Naive thymus-derived CD8-positive, alpha-beta T cell (primary cell): ENCODE data around the gene ZNF414. TPM values are rescaled to one million over a fixed set of nuclear protein-coding genes. Genes with fewer than 3 reads are reported as not detected.
A peak's percentile ranks its signal among the peaks of the same experiment; 100 is the strongest.

Experiments
- ATAC-seq, 2 donors: fragments of 150-1000 bp; cut with Tn5 transposase in 1 of 2; sonication (Bioruptor Pico), chemical (Tn5 transposase) in 1 of 2; 1 replicate in 1 of 2; 2 replicates in 1 of 2; pipeline ENCODE4 v1.10.0; 2021; ENCODE audit warnings: mild to moderate bottlenecking in 2 of 2, moderate library complexity in 2 of 2
- POLR2A ChIA-PET: fragments of 350-600 bp; sonication (Branson Sonifier 250); formaldehyde crosslinking; loops from one replicate; lab custom pipeline; 2021; ENCODE audit warnings: antibody characterized with exemption; lab: Charles Lee
- DNase-seq, 10 donors: peaks; one replicate each; pipeline versions ENCODE4 v3.0.0 to v3.0.0-alpha.2; 2020 to 2022
- H3K27ac Mint-ChIP-seq, 10 donors: one replicate each; pipeline ENCODE4 v1.8.0; 2020 to 2022; ENCODE audit warnings: mild to moderate bottlenecking in 10 of 10, mixed read lengths in 10 of 10, moderate library complexity in 4 of 10, inconsistent platforms in 1 of 10
- H3K27me3 Mint-ChIP-seq, 5 donors: one replicate each; pipeline ENCODE4 v1.8.0; 2021 to 2022; ENCODE audit warnings: mixed read lengths in 5 of 5
- H3K36me3 Mint-ChIP-seq, 3 donors: one replicate each; pipeline ENCODE4 v1.8.0; 2020 to 2022; ENCODE audit warnings: mixed read lengths in 3 of 3, mild to moderate bottlenecking in 2 of 3, inconsistent platforms in 1 of 3
- H3K4me1 Mint-ChIP-seq, 4 donors: one replicate each; pipeline ENCODE4 v1.8.0; 2021 to 2022; ENCODE audit warnings: mixed read lengths in 4 of 4
- H3K4me3 Mint-ChIP-seq, 10 donors: one replicate each; pipeline ENCODE4 v1.8.0; 2020 to 2022; ENCODE audit warnings: mild to moderate bottlenecking in 10 of 10, mixed read lengths in 10 of 10, moderate library complexity in 6 of 10, inconsistent platforms in 1 of 10
- H3K9me3 Mint-ChIP-seq, 9 donors: one replicate each; pipeline ENCODE4 v1.8.0; 2020 to 2022; ENCODE audit warnings: mixed read lengths in 9 of 9, mild to moderate bottlenecking in 3 of 9, inconsistent platforms in 1 of 9, moderate library complexity in 1 of 9
- polyA plus RNA-seq, 3 donors: library from polyadenylated mRNA; unstranded; fragments of 300-500 nt; fragmentation: Illumina TruSeq; gene quantifications; one replicate each; pipeline ENCODE4 v1.2.3, GENCODE V29; 2021
- total RNA-seq, 8 experiments: library from RNA in 2 of 8; stranded (reverse) in 2 of 8; gene quantifications; one replicate each; pipeline ENCODE4 v1.2.3 and lab custom pipeline; 2021 to 2026

ZNF414 gene
- total and polyA plus RNA-seq, 5 experiments from 2014 or later, result 15.2 to 73.1 (median 34.2) TPM

- ATAC-seq (no peak), DNase-seq (no peak)
- H3K27me3 Mint-ChIP-seq, result no peaks in the 10 kb centered on the region
- POLR2A ChIA-PET, result interaction anchor here (0.6 to 19.3 kb wide), 11 partner anchors 8 to 100 kb away, joined by 3 to 802 read pairs (median 6); partner anchors contain the start of genes HNRNPM, MYO1F and ZNF414
- peak overlapping the region; percentile 46 to 97 (median 62) for H3K4me3 Mint-ChIP-seq
- peak overlapping the region in 3 of 10 donors; percentile 36 to 86 (median 44) for H3K27ac Mint-ChIP-seq
- peaks cover 0 to 7% (median 0%) of the 10 kb centered on the region in 3 donors for H3K36me3 Mint-ChIP-seq
- H3K9me3 Mint-ChIP-seq, result no peaks in the 10 kb centered on the region
- peaks cover 19 to 46% (median 34%) of the 10 kb centered on the region in 4 donors for H3K4me1 Mint-ChIP-seq
Measured at GRCh38 chr19:8504919-8505318, 9.0 kb downstream of the ZNF414 start.

GRCh38 chr19:8504171-8504570 lies 9.8 kb downstream of the ZNF414 start:
- Mint-ChIP-seq H3K36me3 (peaks cover 0 to 5% (median 0%) of the 10 kb centered on the region in 3 donors), H3K4me1 (peaks cover 19 to 47% (median 36%) of the 10 kb centered on the region in 4 donors), H3K27ac (peak overlapping the region in 5 of 10 donors; percentile 4 to 49 (median 37)), H3K4me3 (peak overlapping the region in 9 of 10 donors; percentile 18 to 71 (median 57)), H3K9me3 (no peaks in the 10 kb centered on the region), H3K27me3 (no peaks in the 10 kb centered on the region)
- DNase-seq (no peak), ATAC-seq (no peak)
- POLR2A ChIA-PET, result interaction anchor here (0.6 to 19.3 kb wide), 9 partner anchors 9 to 118 kb away, joined by 3 to 802 read pairs (median 5); partner anchors contain the start of genes HNRNPM, MARCHF2, MYO1F and ZNF414

- DNase-seq, result no peak
- Mint-ChIP-seq H3K27ac (peak overlapping the region in 2 of 10 donors; percentile 27 to 37), H3K4me1 (peaks cover 19 to 47% (median 36%) of the 10 kb centered on the region in 4 donors), H3K36me3 (peaks cover 0 to 3% (median 0%) of the 10 kb centered on the region in 3 donors), H3K4me3 (peak overlapping the region in 3 of 10 donors; percentile 28 to 68 (median 57)), H3K9me3 (no peaks in the 10 kb centered on the region), H3K27me3 (no peaks in the 10 kb centered on the region)
- POLR2A ChIA-PET, result interaction anchor here (0.6 to 19.3 kb wide), 7 partner anchors 9 to 119 kb away, joined by 3 to 802 read pairs (median 5); partner anchors contain the start of genes HNRNPM, MARCHF2, MYO1F and ZNF414
- no peak for ATAC-seq
Measured at GRCh38 chr19:8503510-8503909, 10.5 kb downstream of the ZNF414 start.

GRCh38 chr19:8501981-8502380 lies 12.0 kb downstream of the ZNF414 start:
- H3K9me3 Mint-ChIP-seq, result no peaks in the 10 kb centered on the region
- H3K36me3 Mint-ChIP-seq, result no peaks in the 10 kb centered on the region
- DNase-seq (no peak), ATAC-seq (no peak)
- peak overlapping the region in 2 of 10 donors; percentile 36 to 60 for H3K4me3 Mint-ChIP-seq
- H3K27ac Mint-ChIP-seq, result peak overlapping the region in 1 of 10 donors; percentile 52
- H3K4me1 Mint-ChIP-seq, result peaks cover 19 to 47% (median 36%) of the 10 kb centered on the region in 4 donors
- POLR2A ChIA-PET, result interaction anchor here (0.9 to 1.1 kb wide), 2 partner anchors 15 to 45 kb away, joined by 3 to 4 read pairs; no protein-coding TSS in a partner anchor
- no peaks in the 10 kb centered on the region for H3K27me3 Mint-ChIP-seq

- Mint-ChIP-seq H3K4me3 (peak overlapping the region in 2 of 10 donors; percentile 24 to 60), H3K27me3 (no peaks in the 10 kb centered on the region), H3K4me1 (peaks cover 19 to 47% (median 35%) of the 10 kb centered on the region in 4 donors), H3K9me3 (no peaks in the 10 kb centered on the region), H3K27ac (peak overlapping the region in 3 of 10 donors; percentile 15 to 38 (median 35)), H3K36me3 (no peaks in the 10 kb centered on the region)
- no peak for DNase-seq
- ATAC-seq, result no peak
- POLR2A ChIA-PET, result interaction anchor here (0.7 kb wide), 1 partner anchor 15 kb away, joined by 3 read pairs; no protein-coding TSS in a partner anchor
Measured at GRCh38 chr19:8501516-8501915, 12.5 kb downstream of the ZNF414 start.

- no peaks in the 10 kb centered on the region for H3K9me3 Mint-ChIP-seq
- no peaks in the 10 kb centered on the region for H3K27me3 Mint-ChIP-seq
- peaks cover 20 to 45% (median 33%) of the 10 kb centered on the region in 4 donors for H3K4me1 Mint-ChIP-seq
- H3K36me3 Mint-ChIP-seq, result no peaks in the 10 kb centered on the region
- H3K4me3 Mint-ChIP-seq, result peak overlapping the region in 4 of 10 donors; percentile 20 to 63 (median 36)
- peak overlapping the region in 7 of 10 donors; percentile 17 to 79 (median 59) for H3K27ac Mint-ChIP-seq
- ATAC-seq (peak in 1 of 2 donors; percentile 25), DNase-seq (no peak)
- POLR2A ChIA-PET, result interaction anchor here (0.6 to 1.5 kb wide), 6 partner anchors 16 to 81 kb away, joined by 3 to 6 read pairs (median 4); no protein-coding TSS in a partner anchor
Measured at GRCh38 chr19:8500158-8500557, 13.8 kb downstream of the ZNF414 start.

- no peak for ATAC-seq
- peak overlapping the region in 1 of 10 donors; percentile 51 for H3K27ac Mint-ChIP-seq
- H3K4me3 Mint-ChIP-seq, result no peak overlapping the region
- peaks cover 20 to 50% (median 34%) of the 10 kb centered on the region in 4 donors for H3K4me1 Mint-ChIP-seq
- no peaks in the 10 kb centered on the region for H3K27me3 Mint-ChIP-seq
- DNase-seq, result no peak
- H3K36me3 Mint-ChIP-seq, result no peaks in the 10 kb centered on the region
- POLR2A ChIA-PET, result interaction anchor here (0.5 to 1.5 kb wide), 4 partner anchors 18 to 79 kb away, joined by 3 to 5 read pairs (median 4); no protein-coding TSS in a partner anchor
- H3K9me3 Mint-ChIP-seq, result no peaks in the 10 kb centered on the region
Measured at GRCh38 chr19:8499048-8499833, 14.7 kb downstream of the ZNF414 start.

- no peaks in the 10 kb centered on the region for H3K36me3 Mint-ChIP-seq
- ATAC-seq (no peak), DNase-seq (no peak)
- H3K27ac Mint-ChIP-seq, result no peak overlapping the region
- H3K4me1 Mint-ChIP-seq, result peaks cover 21 to 55% (median 37%) of the 10 kb centered on the region in 4 donors
- no peaks in the 10 kb centered on the region for H3K27me3 Mint-ChIP-seq
- no peaks in the 10 kb centered on the region for H3K9me3 Mint-ChIP-seq
- H3K4me3 Mint-ChIP-seq, result no peak overlapping the region
- POLR2A ChIA-PET, result interaction anchor here (0.7 to 1.8 kb wide), 3 partner anchors 8 to 18 kb away, joined by 4 to 6 read pairs (median 5); no protein-coding TSS in a partner anchor
Measured at GRCh38 chr19:8498295-8498694, 15.7 kb downstream of the ZNF414 start.

- DNase-seq (peak in 2 of 10 donors; percentile 33 to 54), ATAC-seq (peak; percentile 56 to 60)
- H3K4me1 Mint-ChIP-seq, result peaks cover 20 to 42% (median 26%) of the 10 kb centered on the region in 4 donors
- no peaks in the 10 kb centered on the region for H3K27me3 Mint-ChIP-seq
- H3K36me3 Mint-ChIP-seq, result peaks cover 0 to 8% (median 0%) of the 10 kb centered on the region in 3 donors
- no peaks in the 10 kb centered on the region for H3K9me3 Mint-ChIP-seq
- peak overlapping the region in 9 of 10 donors; percentile 7 to 69 (median 42) for H3K4me3 Mint-ChIP-seq
- POLR2A ChIA-PET, result interaction anchor here (0.5 to 6.0 kb wide), 12 partner anchors 8 to 1120 kb away, joined by 3 to 33 read pairs (median 4); partner anchors contain the start of genes PRAM1 and ZNF414
- peak overlapping the region; percentile 66 to 90 (median 84) for H3K27ac Mint-ChIP-seq
Measured at GRCh38 chr19:8494158-8494557, 19.8 kb downstream of the ZNF414 start.

- H3K27ac Mint-ChIP-seq, result peak overlapping the region in 6 of 10 donors; percentile 33 to 70 (median 54)
- H3K27me3 Mint-ChIP-seq, result no peaks in the 10 kb centered on the region
- H3K9me3 Mint-ChIP-seq, result no peaks in the 10 kb centered on the region
- DNase-seq, result no peak
- H3K4me3 Mint-ChIP-seq, result no peak overlapping the region
- POLR2A ChIA-PET, result interaction anchor here (1.3 to 6.0 kb wide), 2 partner anchors 22 to 99 kb away, joined by 4 to 33 read pairs; partner anchors contain the start of gene ZNF414
- H3K4me1 Mint-ChIP-seq, result peaks cover 39 to 60% (median 49%) of the 10 kb centered on the region in 4 donors
- H3K36me3 Mint-ChIP-seq, result peaks cover 5 to 32% (median 8%) of the 10 kb centered on the region in 3 donors
- no peak for ATAC-seq
Measured at GRCh38 chr19:8491574-8491973, 22.4 kb downstream of the ZNF414 start.

GRCh38 chr19:8490873-8491272 lies 23.1 kb downstream of the ZNF414 start:
- Mint-ChIP-seq H3K4me1 (peaks cover 42 to 63% (median 53%) of the 10 kb centered on the region in 4 donors), H3K27ac (peak overlapping the region in 8 of 10 donors; percentile 43 to 73 (median 61)), H3K9me3 (no peaks in the 10 kb centered on the region), H3K27me3 (no peaks in the 10 kb centered on the region), H3K36me3 (peaks cover 5 to 39% (median 10%) of the 10 kb centered on the region in 3 donors), H3K4me3 (peak overlapping the region in 1 of 10 donors; percentile 18)
- ATAC-seq, result no peak
- POLR2A ChIA-PET, result interaction anchor here (1.3 to 6.0 kb wide), 2 partner anchors 23 to 100 kb away, joined by 4 to 33 read pairs; partner anchors contain the start of gene ZNF414
- no peak for DNase-seq

- ATAC-seq (no peak), DNase-seq (no peak)
- POLR2A ChIA-PET, result interaction anchor here (1.3 kb wide), 1 partner anchor 101 kb away, joined by 4 read pairs; no protein-coding TSS in a partner anchor
- Mint-ChIP-seq H3K4me3 (peak overlapping the region in 1 of 10 donors; percentile 18), H3K4me1 (peaks cover 37 to 60% (median 49%) of the 10 kb centered on the region in 4 donors), H3K9me3 (no peaks in the 10 kb centered on the region), H3K27ac (peak overlapping the region in 6 of 10 donors; percentile 44 to 73 (median 62)), H3K27me3 (no peaks in the 10 kb centered on the region), H3K36me3 (peaks cover 5 to 44% (median 11%) of the 10 kb centered on the region in 3 donors)
Measured at GRCh38 chr19:8490395-8490760, 23.6 kb downstream of the ZNF414 start.
